Epithelial cell of esophagus (primary cell): Measurements from ENCODE around the gene MATN1.

ENCODE experiments used
- DNase-seq: peaks from one replicate; pipeline ENCODE4 v3.0.0; 2010; ENCODE audit warnings: low read depth
- H3K4me3 ChIP-seq: 2 replicates; pipeline ENCODE4 v1.5.1; 2011; ENCODE audit warnings: mild to moderate bottlenecking, low read length, control low read depth
- CTCF ChIP-seq: IDR thresholded peaks from 2 replicates; pipeline ENCODE4 v1.5.1; 2011; ENCODE audit warnings: low read depth, mild to moderate bottlenecking, low read length, control low read depth, inconsistent platforms; ENCODE audit not compliant: insufficient read depth; ENCODE audit errors: missing control alignments

The MATN1 gene

GRCh38 chr1:30705698-30706097, 17.7 kb downstream of the MATN1 start:
- no peak for TF ChIP-seq CTCF
- no peak overlapping the region for H3K4me3 ChIP-seq
- DNase-seq, result no peak

DNA sequence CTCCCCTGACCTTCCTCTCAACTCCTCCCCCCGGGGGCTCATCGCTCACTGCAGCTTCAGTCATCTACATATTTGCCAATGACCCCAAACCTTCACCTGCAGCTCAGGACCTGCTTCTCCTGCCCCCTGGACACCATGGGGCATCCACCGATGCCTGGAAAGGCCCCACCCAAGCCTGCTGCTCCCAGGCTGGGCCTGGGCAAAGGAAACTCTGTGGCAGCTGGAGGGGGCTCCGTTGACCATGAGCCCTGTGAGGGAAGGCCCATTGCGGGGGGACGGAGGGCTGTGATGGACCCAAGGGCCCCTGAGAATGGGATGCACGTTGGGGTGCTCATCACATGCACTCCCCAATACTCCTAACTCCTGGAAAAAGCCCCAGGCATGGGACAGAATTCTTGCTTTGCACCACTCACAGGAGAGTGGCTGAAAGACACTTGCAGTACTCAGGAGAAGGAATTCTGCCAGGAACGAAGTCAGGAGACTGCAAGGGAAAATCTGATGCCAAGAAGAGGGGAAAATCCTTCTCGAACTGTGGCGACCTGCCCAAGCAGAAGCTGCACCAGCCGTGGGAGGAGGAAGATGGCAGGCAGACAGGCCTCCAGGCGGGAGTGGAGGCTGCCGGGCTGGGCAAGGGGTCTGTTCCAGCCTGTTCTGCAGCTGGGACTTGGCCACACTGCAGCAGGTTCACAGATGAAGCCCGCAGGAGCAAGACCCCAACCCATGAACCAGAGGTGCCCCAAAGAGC, 18.4 kb downstream of the MATN1 start:
- TF ChIP-seq CTCF, result no peak
- H3K4me3 ChIP-seq, result no peak overlapping the region
- DNase-seq, result no peak

DNA sequence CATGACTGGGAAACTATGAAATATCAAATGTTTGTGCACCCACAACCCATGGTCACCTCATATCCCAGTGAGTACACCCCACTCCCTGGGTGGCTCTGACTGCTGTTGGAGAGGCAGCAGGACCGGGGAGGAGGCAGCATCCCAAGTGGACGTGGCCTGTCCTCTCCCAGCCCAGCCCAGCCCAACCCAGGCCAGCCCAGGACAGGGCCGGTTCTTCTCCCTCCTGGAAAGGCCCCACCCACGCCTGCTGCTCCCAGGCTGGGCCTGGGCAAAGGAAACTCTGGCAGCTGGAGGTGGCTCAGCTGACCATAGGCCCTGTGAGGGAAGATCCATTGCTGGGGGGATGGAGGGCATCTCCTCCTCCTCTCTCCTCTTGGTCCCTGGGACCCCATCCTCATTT, 19.1 kb downstream of the MATN1 start:
- peak; percentile 32 for DNase-seq
- no peak for TF ChIP-seq CTCF
- H3K4me3 ChIP-seq, result no peak overlapping the region

- TF ChIP-seq CTCF, result no peak
- DNase-seq, result no peak
- H3K4me3 ChIP-seq, result no peak overlapping the region
These were observed 20.6 kb downstream of the MATN1 start for GRCh38 chr1:30702823-30703222.

- TF ChIP-seq CTCF, result no peak
- peak; percentile 66 for DNase-seq
- H3K4me3 ChIP-seq, result no peak overlapping the region
These were observed 22.1 kb downstream of the MATN1 start for GRCh38 chr1:30701258-30701633.

DNA sequence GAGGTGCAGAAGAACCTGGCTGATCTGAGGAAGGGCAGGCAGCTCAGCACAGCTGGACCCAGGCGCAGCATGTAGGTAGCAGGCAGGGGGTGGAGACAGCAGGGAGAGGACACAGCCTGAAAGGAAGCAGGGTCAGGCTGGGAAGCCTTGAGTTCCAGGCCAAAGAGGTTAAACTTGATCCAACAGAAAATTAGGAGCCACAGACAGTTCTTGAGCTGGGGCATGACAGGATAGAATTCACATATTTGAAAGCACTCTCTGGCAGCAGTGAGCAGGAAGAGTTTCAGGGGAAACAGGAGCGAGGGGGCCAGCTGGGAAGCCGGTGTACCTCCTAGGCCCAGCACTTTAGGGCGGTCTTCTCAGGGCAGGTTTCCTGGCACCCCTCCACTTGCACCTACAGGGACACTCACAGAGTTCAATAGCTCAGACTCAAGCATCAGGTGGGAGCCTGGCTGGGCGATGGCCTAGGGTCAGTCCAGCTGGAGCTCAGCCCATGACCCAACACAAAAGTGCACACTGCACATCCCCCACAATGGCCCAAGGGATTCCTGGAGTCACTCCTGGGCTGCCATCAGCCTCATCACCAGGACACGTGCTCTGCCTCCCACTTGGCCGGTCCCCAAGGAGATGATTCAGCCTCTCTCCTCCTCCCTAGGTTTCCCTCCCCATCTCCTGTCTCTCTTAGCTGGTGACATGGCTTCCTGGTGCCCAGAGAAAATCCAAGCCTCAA, 22.7 kb downstream of the MATN1 start:
- peak; percentile 69 for DNase-seq
- no peak overlapping the region for H3K4me3 ChIP-seq
- no peak for TF ChIP-seq CTCF
